HCT116 (cell line): ENCODE data around the gene SERPINB12. TPM values are rescaled to one million over a fixed set of nuclear protein-coding genes. Genes with fewer than 3 reads are reported as not detected.
A peak's percentile ranks its signal among the peaks of the same experiment; 100 is the strongest.

Experiments used
- ATAC-seq: fragments of 200-7000 bp; cut with Tn5 transposase; 2 replicates; pipeline ENCODE4 v1.9.1; 2020; ENCODE audit warnings: mild to moderate bottlenecking, moderate library complexity
- BruUV-seq: library from RNA; stranded (reverse); fragments of 400-500 nt; replicated peaks from 2 replicates; lab custom pipeline; 2021; lab: Mats Ljungman, UMichigan
- CTCF ChIA-PET: fragments of 300-600 bp; sonication (Branson Sonifier 250); formaldehyde crosslinking; loops from one replicate; lab custom pipeline; 2021; ENCODE audit warnings: antibody characterized with exemption; lab: Charles Lee
- POLR2A ChIA-PET: fragments of 300-600, 350-600 bp; sonication (Branson Sonifier 250); formaldehyde crosslinking; loops from one replicate; lab custom pipeline; 2021; ENCODE audit warnings: antibody characterized with exemption; lab: Charles Lee
- RAD21 ChIA-PET, 2 experiments: fragments of 300-600 bp; sonication (Branson Sonifier 250); formaldehyde crosslinking; loops; one replicate each; lab custom pipeline; 2023; ENCODE audit warnings: low total read pairs in 2 of 2; ENCODE audit not compliant: uncharacterized antibody in 2 of 2, unreplicated experiment in 2 of 2, low non-redundant PET in 1 of 2; lab: Charles Lee
- DNase-seq: peaks from one replicate; pipeline ENCODE4 v3.0.0-alpha.2; 2010; ENCODE audit warnings: low read depth, low spot score
- H2AFZ ChIP-seq: fragments of 200-600 bp; shearing (Covaris generic), sonication (generic); 2 replicates; pipeline ENCODE4 v1.6.1; 2017; ENCODE audit warnings: low read depth, mixed run types, mixed read lengths, antibody characterized with exemption, low read length; ENCODE audit not compliant: poor library complexity, severe bottlenecking
- H3K27ac ChIP-seq: 2 replicates; pipeline ENCODE4 v1.5.1; 2012; ENCODE audit warnings: low read depth, low read length
- H3K27me3 ChIP-seq: fragments of 200-600 bp; sonication (generic); 2 replicates; pipeline ENCODE4 v1.6.1; 2016; ENCODE audit warnings: mixed run types, low read length, mixed read lengths; ENCODE audit not compliant: insufficient read depth
- H3K36me3 ChIP-seq, 2 experiments: fragments of 200-500 bp in 1 of 2; fragments of 200-600 bp in 1 of 2; sonication (Bioruptor generic) in 1 of 2; sonication (generic) in 1 of 2; 2 replicates each; pipeline versions ENCODE4 v1.5.1 to v1.6.1; 2014 to 2016; ENCODE audit warnings: low read length in 2 of 2, inconsistent platforms in 1 of 2, mixed read lengths in 1 of 2, mixed run types in 1 of 2; ENCODE audit not compliant: insufficient read depth in 2 of 2, control insufficient read depth in 1 of 2
- H3K4me1 ChIP-seq, 2 experiments: fragments of 200-600 bp in 1 of 2; sonication (generic) in 1 of 2; 2 replicates each; pipeline versions ENCODE4 v1.5.1 to v1.6.1; 2012 to 2017; ENCODE audit warnings: low read length in 2 of 2, inconsistent platforms in 1 of 2, mild to moderate bottlenecking in 1 of 2, mixed read lengths in 1 of 2, mixed run types in 1 of 2, moderate library complexity in 1 of 2; ENCODE audit not compliant: insufficient read depth in 2 of 2, control insufficient read depth in 1 of 2
- H3K4me2 ChIP-seq: fragments of 200-600 bp; sonication (generic); 2 replicates; pipeline ENCODE4 v1.6.1; 2017; ENCODE audit warnings: mixed run types, low read length, mixed read lengths
- H3K4me3 ChIP-seq, 2 experiments: fragments of 200-600 bp in 1 of 2; sonication (generic) in 1 of 2; replicated peaks in 1 of 2; 2 replicates each; pipeline ENCODE4 v1.5.1; 2011 to 2016; ENCODE audit warnings: low read length in 2 of 2, control low read depth in 1 of 2, low read depth in 1 of 2, mild to moderate bottlenecking in 1 of 2, mixed read lengths in 1 of 2, mixed run types in 1 of 2
- H3K79me2 ChIP-seq: fragments of 200-600 bp; sonication (generic); 2 replicates; pipeline ENCODE4 v1.6.1; 2017; ENCODE audit warnings: mild to moderate bottlenecking, mixed run types, low read length, moderate library complexity, mixed read lengths; ENCODE audit not compliant: insufficient read depth
- H3K9ac ChIP-seq: fragments of 200-600 bp; sonication (generic); 2 replicates; pipeline ENCODE4 v1.6.1; 2016; ENCODE audit warnings: low read length, mixed read lengths
- H3K9me2 ChIP-seq: fragments of 200-600 bp; sonication (generic), shearing (Covaris generic); 2 replicates; pipeline ENCODE4 v1.6.1; 2017; ENCODE audit warnings: mixed run types, mild to moderate bottlenecking, moderate library complexity; ENCODE audit not compliant: insufficient read depth
- H3K9me3 ChIP-seq, 2 experiments: fragments of 200-500 bp in 1 of 2; fragments of 200-600 bp in 1 of 2; sonication (Bioruptor generic) in 1 of 2; sonication (generic) in 1 of 2; 2 replicates each; pipeline ENCODE4 v1.6.1; 2014 to 2017; ENCODE audit warnings: low read length in 2 of 2, mixed read lengths in 2 of 2, inconsistent platforms in 1 of 2, low read depth in 1 of 2, mild to moderate bottlenecking in 1 of 2, mixed run types in 1 of 2, moderate library complexity in 1 of 2; ENCODE audit not compliant: control insufficient read depth in 1 of 2, insufficient read depth in 1 of 2
- H4K20me1 ChIP-seq: fragments of 200-600 bp; sonication (generic), shearing (Covaris generic); 2 replicates; pipeline ENCODE4 v1.6.1; 2017; ENCODE audit warnings: mixed run types, mild to moderate bottlenecking, moderate library complexity; ENCODE audit not compliant: insufficient read depth
- CTCF ChIP-seq, 3 experiments: fragments of 200-600 bp in 1 of 3; sonication (generic) in 1 of 3; IDR thresholded peaks in 2 of 3; conservative IDR thresholded peaks in 1 of 3; 2 replicates each; pipeline ENCODE4 v1.5.1; 2012 to 2017; ENCODE audit warnings: low read depth in 2 of 3, low read length in 2 of 3, antibody characterized with exemption in 1 of 3, borderline replicate concordance in 1 of 3, control low read depth in 1 of 3, mild to moderate bottlenecking in 1 of 3, mixed read lengths in 1 of 3, mixed run types in 1 of 3, moderate library complexity in 1 of 3; ENCODE audit not compliant: insufficient read depth in 1 of 3
- EZH2 ChIP-seq: fragments of 200-600 bp; sonication (generic); IDR thresholded peaks from 2 replicates; pipeline ENCODE4 v1.6.1; 2017; ENCODE audit warnings: antibody characterized with exemption, mixed run types
- RAD21 ChIP-seq: IDR thresholded peaks from 2 replicates; pipeline ENCODE4 v1.6.1; 2012; ENCODE audit warnings: low read depth, mild to moderate bottlenecking
- SP1 ChIP-seq: IDR thresholded peaks from 2 replicates; pipeline ENCODE4 v1.6.1; 2012; ENCODE audit warnings: low read depth
- intact Hi-C: fragments of 100-400 bp; cut with micrococcal nuclease; formaldehyde crosslinking; loops from 2 replicates; pipeline ENCODE4 v1.10.0; 2022
- total RNA-seq: library from RNA; stranded (reverse); gene quantifications from one replicate; pipeline ENCODE4 v1.2.1, GENCODE V29; 2021; ENCODE audit not compliant: unreplicated experiment

Gene SERPINB12
- total RNA-seq, 1 experiment from 2014 or later = not detected

DNA sequence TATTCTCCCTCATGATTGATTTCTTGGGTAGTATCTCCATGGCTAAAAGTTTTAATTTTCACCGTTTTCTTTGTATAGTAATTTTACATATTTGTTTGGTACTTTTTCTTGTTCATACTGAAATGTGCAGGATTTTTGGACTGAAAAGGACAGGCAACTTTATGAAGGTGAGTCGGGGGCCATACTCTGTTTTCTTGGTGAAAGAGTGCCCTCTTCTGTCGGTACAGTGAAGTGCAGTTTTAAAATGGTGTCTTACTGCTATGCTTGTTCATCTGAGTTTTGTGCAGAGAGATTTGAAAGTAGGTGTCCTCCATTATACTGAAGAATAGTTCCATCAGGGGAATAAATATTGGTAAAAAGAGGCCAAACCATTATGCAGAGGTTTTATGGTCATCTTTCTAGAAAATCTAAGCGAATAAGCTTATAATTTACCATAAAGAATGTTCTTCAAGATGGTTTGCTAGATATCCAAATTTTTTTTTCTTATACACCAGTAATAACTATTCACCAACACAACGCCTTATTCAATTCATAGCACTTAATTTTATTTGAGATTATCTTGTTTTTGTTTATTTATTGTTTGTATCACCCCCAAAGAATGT, 36.3 kb downstream of the SERPINB12 start:
- BruUV-seq = no TSS peak

More for the DNA sequence above, 36.3 kb downstream of the SERPINB12 start:
- ChIA-PET RAD21 (interaction anchor here (0.7 to 1.8 kb wide), 3 partner anchors 60 kb away, joined by 3 to 6 read pairs (median 5); no protein-coding TSS in a partner anchor), CTCF (interaction anchor here (0.8 to 5.0 kb wide), 14 partner anchors 12 to 358 kb away, joined by 3 to 104 read pairs (median 4); no protein-coding TSS in a partner anchor), POLR2A (no interaction called here)
- no peaks in the 10 kb centered on the region for H3K9me3 ChIP-seq
- no peaks in the 10 kb centered on the region for H4K20me1 ChIP-seq
- intact Hi-C loops = loop anchor here (1.0 to 10.0 kb wide), 5 partner anchors 60 to 554 kb away; no protein-coding TSS in a partner anchor
- no peaks in the 10 kb centered on the region for H3K27me3 ChIP-seq
- no peaks in the 10 kb centered on the region for H3K4me1 ChIP-seq
- TF ChIP-seq CTCF (IDR thresholded peaks at IDR 0.05 in 2 of 3, conservative IDR thresholded peaks at IDR 0.05 in 1 of 3; ENCODE audit: borderline replicate concordance in 1 of 3, insufficient read depth in 1 of 3, low read depth in 2 of 3, low read length in 2 of 3) (peak; percentile 70 to 82 (median 81); a peak in 5 of 6 replicates), EZH2 (no peak), SP1 (no peak), RAD21 (peak; percentile 84)
- ATAC-seq (peak; percentile 90), DNase-seq (peak; percentile 41)
- H3K4me2 ChIP-seq = no peak overlapping the region
- no peaks in the 10 kb centered on the region for H3K9me2 ChIP-seq
- H3K36me3 ChIP-seq = no peaks in the 10 kb centered on the region
- H3K9ac ChIP-seq = no peak overlapping the region
- peak overlapping the region; percentile 76 for H2AFZ ChIP-seq
- no peak overlapping the region for H3K27ac ChIP-seq
- no peaks in the 10 kb centered on the region for H3K79me2 ChIP-seq
- no peak overlapping the region for H3K4me3 ChIP-seq
